Kidney epithelial cell (primary cell): ENCODE measurements around the gene SUPT3H. TPM values are rescaled to one million over a fixed set of nuclear protein-coding genes. Genes with fewer than 3 reads are reported as not detected.

Source experiments
- DNase-seq: peaks from one replicate; pipeline ENCODE4 v3.0.0-alpha.2; 2010; ENCODE audit warnings: low read depth
- H3K27me3 ChIP-seq: 2 replicates; pipeline ENCODE4 v1.6.0; 2011; ENCODE audit warnings: low read length; ENCODE audit not compliant: control insufficient read depth, insufficient read depth
- H3K36me3 ChIP-seq: 2 replicates; pipeline ENCODE4 v1.5.1; 2011; ENCODE audit warnings: low read length; ENCODE audit not compliant: control insufficient read depth, insufficient read depth
- H3K4me3 ChIP-seq: 2 replicates; pipeline ENCODE4 v1.5.1; 2011; ENCODE audit warnings: low read depth, mild to moderate bottlenecking, control low read depth, low read length
- CTCF ChIP-seq: IDR thresholded peaks from 2 replicates; pipeline ENCODE4 v1.5.1; 2011; ENCODE audit warnings: mild to moderate bottlenecking, moderate library complexity, low read length, control low read depth, inconsistent platforms; ENCODE audit not compliant: insufficient read depth, poor library complexity, severe bottlenecking
- total RNA-seq: library from RNA; depleted of rRNA; stranded (reverse); fragments of >200 nt; gene quantifications from 2 replicates; pipeline ENCODE4 v1.2.3, GENCODE V29; 2015

The SUPT3H gene
- total RNA-seq, 1 donor from 2014 or later, result 18.3 TPM

DNA sequence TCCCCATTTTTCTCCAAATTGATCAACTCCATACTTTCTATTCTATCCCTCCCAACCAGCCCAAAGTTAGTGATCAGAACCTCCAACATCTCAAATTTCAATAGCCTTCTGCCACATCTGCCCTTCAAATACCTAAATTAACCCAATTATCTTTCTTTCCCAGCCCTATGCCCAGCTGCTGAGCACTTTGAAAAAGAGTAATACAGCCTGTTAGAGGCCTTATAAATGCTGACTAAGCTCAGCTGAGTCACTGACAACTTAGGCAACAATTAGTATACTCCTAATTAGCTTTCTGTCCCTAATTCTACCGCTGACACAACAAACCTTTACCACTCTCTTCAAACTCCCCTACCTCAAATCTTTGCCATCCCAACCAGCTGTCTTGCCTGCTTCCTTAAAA, 26.1 kb downstream of the SUPT3H start:
- TF ChIP-seq CTCF, result no peak
- DNase-seq, result no peak
- H3K27me3 ChIP-seq, result no peaks in the 10 kb centered on the region
- no peaks in the 10 kb centered on the region for H3K36me3 ChIP-seq
- H3K4me3 ChIP-seq, result no peak overlapping the region

DNA sequence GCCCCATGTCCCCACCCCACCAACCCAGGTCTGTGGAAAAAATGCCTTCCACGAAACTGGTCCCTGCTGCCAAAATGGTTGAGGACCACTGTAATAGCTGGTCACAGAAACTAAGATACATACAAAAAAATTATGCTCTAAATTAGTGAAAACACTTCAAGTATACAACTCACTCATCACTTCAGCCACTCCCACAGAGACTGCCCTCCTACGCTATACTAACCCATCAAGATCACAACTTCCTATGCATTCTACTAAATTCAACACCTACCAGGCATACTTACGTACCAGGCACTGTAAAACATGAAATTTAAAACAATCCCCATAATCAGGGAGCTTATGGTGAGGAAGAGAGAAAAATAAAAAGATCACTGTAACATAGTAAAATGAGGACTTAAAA, 26.7 kb downstream of the SUPT3H start:
- DNase-seq, result no peak
- H3K27me3 ChIP-seq, result no peaks in the 10 kb centered on the region
- TF ChIP-seq CTCF, result no peak

GRCh38 chr6:45350186-45350710, 27.5 kb downstream of the SUPT3H start:
- DNase-seq, result no peak
- Histone ChIP-seq H3K4me3 (no peak overlapping the region), H3K27me3 (no peaks in the 10 kb centered on the region), H3K36me3 (no peaks in the 10 kb centered on the region)
- no peak for TF ChIP-seq CTCF

More for the DNA sequence above, 26.7 kb downstream of the SUPT3H start:
- Histone ChIP-seq H3K4me3 (no peak overlapping the region), H3K36me3 (no peaks in the 10 kb centered on the region)

DNA sequence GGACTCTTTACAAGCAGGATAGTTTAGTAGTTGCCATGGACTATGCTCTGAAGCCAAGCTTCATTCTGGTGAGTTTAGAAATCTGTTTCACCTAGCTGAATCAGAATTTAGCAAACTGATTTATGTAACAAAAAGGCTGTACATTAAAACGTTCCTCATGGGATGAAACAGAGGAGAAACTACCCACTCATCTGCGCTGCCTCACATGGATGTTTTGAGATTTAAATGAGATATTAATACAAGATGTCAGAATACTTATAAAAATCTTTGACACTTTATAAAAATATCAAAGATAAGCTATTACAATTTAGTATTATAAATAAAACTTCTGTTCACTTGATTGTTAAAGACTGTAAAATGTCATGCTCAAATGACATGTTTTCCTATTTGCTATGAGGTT, 32.8 kb downstream of the SUPT3H start:
- DNase-seq, result no peak
- H3K4me3 ChIP-seq, result no peak overlapping the region
- TF ChIP-seq CTCF, result no peak

DNA sequence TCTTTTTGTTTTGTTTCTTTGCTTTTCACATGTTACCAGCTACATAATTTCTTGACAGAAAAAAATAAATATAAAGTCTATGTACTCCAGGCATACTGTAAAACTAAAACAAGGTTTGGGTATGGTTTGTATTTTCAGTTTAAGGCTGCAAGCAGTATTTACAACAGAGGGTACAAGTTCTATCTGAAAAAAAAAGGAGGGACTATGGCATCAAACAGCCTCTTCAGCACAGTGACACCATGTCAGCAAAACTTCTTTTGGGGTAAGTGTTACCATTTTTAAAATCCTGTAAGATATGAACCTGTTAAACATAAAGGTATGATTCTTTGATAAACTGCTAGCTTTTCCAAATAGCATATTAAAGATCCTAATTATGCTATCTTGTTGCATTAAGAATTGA, 49.2 kb downstream of the SUPT3H start:
- H3K4me3 ChIP-seq, result no peak overlapping the region
- TF ChIP-seq CTCF, result no peak
- H3K36me3 ChIP-seq, result no peaks in the 10 kb centered on the region
- no peaks in the 10 kb centered on the region for H3K27me3 ChIP-seq
- DNase-seq, result no peak

More for the DNA sequence above, 32.8 kb downstream of the SUPT3H start:
- no peaks in the 10 kb centered on the region for H3K27me3 ChIP-seq
- no peaks in the 10 kb centered on the region for H3K36me3 ChIP-seq

DNA sequence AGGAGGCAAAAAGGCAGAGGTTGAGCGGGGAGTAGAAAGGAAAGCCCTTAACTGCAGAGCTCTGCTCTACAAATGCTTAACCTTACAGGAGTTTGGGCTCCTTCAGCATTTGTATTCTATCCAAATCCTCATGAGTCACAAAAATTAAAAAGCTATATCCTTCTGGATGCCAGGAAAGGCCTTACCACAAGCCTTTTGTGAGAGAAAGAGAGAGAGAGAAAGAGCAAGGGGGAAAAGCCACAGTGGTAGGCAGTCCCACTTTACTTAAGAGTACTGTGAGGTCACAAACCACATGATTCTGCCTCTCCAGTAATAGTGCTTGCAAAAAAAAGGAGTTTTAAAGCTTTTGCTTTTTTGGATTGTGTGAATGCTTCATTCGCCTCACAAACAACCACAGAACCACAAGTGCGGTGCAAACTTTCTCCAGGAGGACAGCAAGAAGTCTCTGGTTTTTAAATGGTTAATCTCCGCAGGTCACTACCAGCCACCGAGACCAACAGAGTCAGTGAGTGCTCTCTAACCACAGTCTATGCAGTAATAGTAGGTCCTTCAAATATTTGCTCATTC, 49.7 kb downstream of the SUPT3H start, which contains the start of gene RUNX2:
TSS of gene RUNX2 (plus strand) at position 375 of the 567 bp plus-strand sequence. CDS start 397 bp downstream, outside the sequence.
- TF ChIP-seq CTCF, result no peak
- peak; percentile 43 for DNase-seq

More for the DNA sequence above, 49.7 kb downstream of the SUPT3H start, which contains the start of gene RUNX2:
- no peak within 1 kb of the TSS for H3K4me3 ChIP-seq
- no peaks in the 10 kb centered on the region for H3K36me3 ChIP-seq
- H3K27me3 ChIP-seq, result no peaks in the 10 kb centered on the region
